ENCODE data around the gene ATN1.

- TF ChIP-seq, protein P1, sequence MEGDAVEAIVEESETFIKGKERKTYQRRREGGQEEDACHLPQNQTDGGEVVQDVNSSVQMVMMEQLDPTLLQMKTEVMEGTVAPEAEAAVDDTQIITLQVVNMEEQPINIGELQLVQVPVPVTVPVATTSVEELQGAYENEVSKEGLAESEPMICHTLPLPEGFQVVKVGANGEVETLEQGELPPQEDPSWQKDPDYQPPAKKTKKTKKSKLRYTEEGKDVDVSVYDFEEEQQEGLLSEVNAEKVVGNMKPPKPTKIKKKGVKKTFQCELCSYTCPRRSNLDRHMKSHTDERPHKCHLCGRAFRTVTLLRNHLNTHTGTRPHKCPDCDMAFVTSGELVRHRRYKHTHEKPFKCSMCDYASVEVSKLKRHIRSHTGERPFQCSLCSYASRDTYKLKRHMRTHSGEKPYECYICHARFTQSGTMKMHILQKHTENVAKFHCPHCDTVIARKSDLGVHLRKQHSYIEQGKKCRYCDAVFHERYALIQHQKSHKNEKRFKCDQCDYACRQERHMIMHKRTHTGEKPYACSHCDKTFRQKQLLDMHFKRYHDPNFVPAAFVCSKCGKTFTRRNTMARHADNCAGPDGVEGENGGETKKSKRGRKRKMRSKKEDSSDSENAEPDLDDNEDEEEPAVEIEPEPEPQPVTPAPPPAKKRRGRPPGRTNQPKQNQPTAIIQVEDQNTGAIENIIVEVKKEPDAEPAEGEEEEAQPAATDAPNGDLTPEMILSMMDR (IDR thresholded peaks at IDR 0.05; ENCODE audit: low read depth, low read length, poor library complexity, severe bottlenecking) = no peak
- no peak for TF ChIP-seq EZH2phosphoT487 (IDR thresholded peaks at IDR 0.05; ENCODE audit: borderline replicate concordance, low read length)
Measured at GRCh38 chr12:6978188-6978587, 50.4 kb downstream of the ATN1 start.

Data from DOHH2 (cell line).